ENCODE results near the gene COMTD1. TPM values are rescaled to one million over a fixed set of nuclear protein-coding genes. Genes with fewer than 3 reads are reported as not detected.

The COMTD1 gene
- total and polyA plus RNA-seq, 4 donors: 4.6 to 64.1 (median 29.4) TPM

DNA sequence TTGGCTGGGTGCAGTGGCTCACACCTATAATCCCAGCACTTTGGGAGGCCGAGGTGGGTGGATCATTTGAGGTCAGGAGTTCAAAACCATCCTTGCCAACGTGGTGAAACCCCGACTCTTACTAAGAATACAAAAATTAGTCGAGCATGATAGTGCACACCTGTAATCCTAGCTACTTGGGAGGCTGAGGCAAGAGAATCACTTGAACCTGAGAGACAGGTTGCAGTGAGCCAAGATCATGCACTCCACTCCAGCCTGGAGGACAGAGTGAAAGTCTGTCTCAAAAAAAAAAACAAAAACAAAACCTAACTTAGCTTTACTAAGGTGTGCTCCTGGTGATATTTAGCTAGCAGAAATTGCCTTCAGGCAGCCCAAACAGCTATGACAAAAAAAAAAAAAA lies 49.4 kb downstream of the COMTD1 start:
- Histone ChIP-seq H3K9ac (ENCODE audit: insufficient read depth in 1 of 2, low read length in 2 of 2) (no peak overlapping the region), H3K27me3 (ENCODE audit: control insufficient read depth in 3 of 3, insufficient read depth in 3 of 3, low read length in 2 of 3) (peaks cover 0 to 5% (median 0%) of the 10 kb centered on the region in 3 donors), H3K4me3 (no peak overlapping the region), H3K9me3 (ENCODE audit: control insufficient read depth in 4 of 4, insufficient read depth in 3 of 4, low read length in 3 of 4) (no peaks in the 10 kb centered on the region), H3K36me3 (ENCODE audit: control insufficient read depth in 4 of 4, insufficient read depth in 4 of 4, low read length in 4 of 4) (peaks cover 0 to 2% (median 0%) of the 10 kb centered on the region in 4 donors), H3K27ac (ENCODE audit: low read depth in 1 of 2, low read length in 1 of 2) (no peak overlapping the region), H3K4me1 (ENCODE audit: control insufficient read depth in 5 of 5, insufficient read depth in 5 of 5, low read length in 5 of 5) (peaks cover 0 to 4% (median 1%) of the 10 kb centered on the region in 5 donors)
- WGBS, 2 donors: 68 to 83% methylated on average over 4 of the region's 4 CpGs
- ATAC-seq (ENCODE audit: insufficient read depth, low FRiP score) (no peak), DNase-seq (no peak)
- TF ChIP-seq, protein P1, sequence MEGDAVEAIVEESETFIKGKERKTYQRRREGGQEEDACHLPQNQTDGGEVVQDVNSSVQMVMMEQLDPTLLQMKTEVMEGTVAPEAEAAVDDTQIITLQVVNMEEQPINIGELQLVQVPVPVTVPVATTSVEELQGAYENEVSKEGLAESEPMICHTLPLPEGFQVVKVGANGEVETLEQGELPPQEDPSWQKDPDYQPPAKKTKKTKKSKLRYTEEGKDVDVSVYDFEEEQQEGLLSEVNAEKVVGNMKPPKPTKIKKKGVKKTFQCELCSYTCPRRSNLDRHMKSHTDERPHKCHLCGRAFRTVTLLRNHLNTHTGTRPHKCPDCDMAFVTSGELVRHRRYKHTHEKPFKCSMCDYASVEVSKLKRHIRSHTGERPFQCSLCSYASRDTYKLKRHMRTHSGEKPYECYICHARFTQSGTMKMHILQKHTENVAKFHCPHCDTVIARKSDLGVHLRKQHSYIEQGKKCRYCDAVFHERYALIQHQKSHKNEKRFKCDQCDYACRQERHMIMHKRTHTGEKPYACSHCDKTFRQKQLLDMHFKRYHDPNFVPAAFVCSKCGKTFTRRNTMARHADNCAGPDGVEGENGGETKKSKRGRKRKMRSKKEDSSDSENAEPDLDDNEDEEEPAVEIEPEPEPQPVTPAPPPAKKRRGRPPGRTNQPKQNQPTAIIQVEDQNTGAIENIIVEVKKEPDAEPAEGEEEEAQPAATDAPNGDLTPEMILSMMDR (IDR thresholded peaks at IDR 0.05; ENCODE audit: control extremely low read depth, extremely low read depth): no peak

Small RNA genes within 50 kb of the gene (small RNA-seq; reads per million reads assigned to genes)
- gene HMGA1P5 (ENCODE audit: low replicate concordance) (not detected), gene RPL39P25 (ENCODE audit: low replicate concordance) (not detected)

Other genes starting within 250 kb of the COMTD1 start
- gene SAMD8, start 124.3 kb downstream of the COMTD1 start, total RNA-seq: 10 to 100 TPM; 15.4 to 29.0 TPM
- 1 to 10 TPM; 5.5 to 7.3 TPM for gene SAMD8, start 124.3 kb downstream of the COMTD1 start, polyA plus RNA-seq
- gene VDAC2, start 25.2 kb downstream of the COMTD1 start, total RNA-seq: 100 to 1,000 TPM in 1 of 2 donors, 10 to 100 TPM in 1; 96.2 to 121 TPM
- gene VDAC2, start 25.2 kb downstream of the COMTD1 start, polyA plus RNA-seq: 100 to 1,000 TPM in 1 of 2 donors, 10 to 100 TPM in 1; 94.5 to 109 TPM
- 10 to 100 TPM; 24.8 to 37.8 TPM for gene ZNF503, start 165.8 kb upstream of the COMTD1 start, total RNA-seq
- 10 to 100 TPM; 11.7 to 32.1 TPM for gene ZNF503, start 165.8 kb upstream of the COMTD1 start, polyA plus RNA-seq
- gene LRMDA, start 195.7 kb upstream of the COMTD1 start, total RNA-seq: 10 to 100 TPM; 15.5 to 40.8 TPM
- 10 to 100 TPM; 12.1 to 27.8 TPM for gene LRMDA, start 195.7 kb upstream of the COMTD1 start, polyA plus RNA-seq